Measurements from ENCODE around the gene GRAMD2B. TPM values are rescaled to one million over a fixed set of nuclear protein-coding genes. Genes with fewer than 3 reads are reported as not detected.
"Not testable (repeated sequence)": the region's sequence is repeated elsewhere in the genome, so short reads cannot be mapped to it uniquely, and the experiment has no call there.

Gene GRAMD2B
- total RNA-seq, 1 experiment from 2014 or later: 38.3 TPM

DNA sequence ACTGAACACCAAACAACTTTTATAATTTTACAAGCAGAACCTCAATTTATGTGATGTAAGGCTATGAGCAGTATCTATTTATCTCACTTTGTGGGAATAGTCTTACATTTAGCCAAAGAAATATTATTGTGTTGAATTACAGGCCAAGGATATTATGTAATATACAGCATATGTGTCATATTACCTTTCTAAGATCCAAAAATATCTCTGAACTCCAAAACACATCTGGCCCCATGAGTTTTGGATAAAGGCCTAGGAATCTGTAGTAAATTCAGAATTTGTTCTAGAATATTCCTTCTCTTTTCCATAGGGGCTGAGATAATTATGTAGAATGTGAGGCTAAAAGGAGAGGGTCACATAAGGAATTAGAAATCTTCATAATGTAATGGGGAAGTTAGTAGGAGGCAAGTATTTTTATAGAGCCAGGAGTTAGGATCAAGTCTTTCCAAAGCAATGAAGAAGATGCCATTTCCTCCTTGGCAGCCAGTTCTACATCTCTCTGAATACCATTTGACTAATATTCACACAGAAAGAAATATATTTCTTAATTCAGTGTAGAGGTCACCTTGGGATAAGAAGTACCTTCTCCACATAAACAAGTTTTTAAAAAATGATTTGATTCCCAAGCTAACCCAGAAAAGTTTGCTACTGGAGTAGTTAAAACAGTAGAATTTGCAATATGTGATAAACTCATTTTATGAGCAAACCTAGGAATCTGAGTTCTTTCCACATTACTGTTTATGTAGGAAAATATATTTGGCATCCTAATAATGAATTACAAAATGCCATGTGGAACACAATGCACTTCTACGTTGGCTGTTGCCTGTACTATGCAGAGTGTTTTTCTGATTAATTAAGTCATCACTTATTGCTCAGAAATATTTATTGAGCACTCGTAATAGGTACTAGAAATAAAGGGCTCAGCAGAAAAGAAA is 20.3 kb upstream of the GRAMD2B start:
- in situ Hi-C loops (cut with HindIII; ENCODE audit: low pct_unique_long_range_greater_than_20kb, low sequenced_read_pairs): no loop called here
- no peak for DNase-seq (ENCODE audit: low read depth)

DNA sequence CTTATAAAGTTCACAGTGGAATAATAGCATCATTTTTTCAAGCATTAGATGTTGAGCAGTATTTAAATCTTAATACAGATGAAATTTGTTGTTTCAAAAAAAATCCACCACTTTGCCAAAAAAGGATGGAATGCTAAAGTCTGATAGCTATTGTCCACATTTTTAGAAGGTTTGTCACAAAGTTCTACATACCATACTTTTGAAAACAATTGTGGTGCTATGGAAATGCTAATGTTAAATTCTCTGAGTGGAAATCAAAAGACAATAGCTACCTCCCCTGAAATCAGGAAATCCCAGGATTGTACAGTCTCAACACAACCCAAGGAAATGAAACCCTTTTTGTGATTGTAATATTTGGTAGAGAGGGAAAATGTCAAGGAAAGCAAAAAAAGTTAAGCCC is 19.3 kb upstream of the GRAMD2B start:
- no peak for DNase-seq (ENCODE audit: low read depth)
- in situ Hi-C loops (cut with HindIII; ENCODE audit: low pct_unique_long_range_greater_than_20kb, low sequenced_read_pairs): no loop called here

- no peak for DNase-seq (ENCODE audit: low read depth)
- in situ Hi-C loops (cut with HindIII; ENCODE audit: low pct_unique_long_range_greater_than_20kb, low sequenced_read_pairs): no loop called here
These were observed 12.6 kb upstream of the GRAMD2B start for GRCh38 chr5:126410623-126411022.

GRCh38 chr5:126413856-126414255 is 9.4 kb upstream of the GRAMD2B start:
- in situ Hi-C loops (cut with HindIII; ENCODE audit: low pct_unique_long_range_greater_than_20kb, low sequenced_read_pairs): no loop called here
- DNase-seq (ENCODE audit: low read depth): no peak

DNA sequence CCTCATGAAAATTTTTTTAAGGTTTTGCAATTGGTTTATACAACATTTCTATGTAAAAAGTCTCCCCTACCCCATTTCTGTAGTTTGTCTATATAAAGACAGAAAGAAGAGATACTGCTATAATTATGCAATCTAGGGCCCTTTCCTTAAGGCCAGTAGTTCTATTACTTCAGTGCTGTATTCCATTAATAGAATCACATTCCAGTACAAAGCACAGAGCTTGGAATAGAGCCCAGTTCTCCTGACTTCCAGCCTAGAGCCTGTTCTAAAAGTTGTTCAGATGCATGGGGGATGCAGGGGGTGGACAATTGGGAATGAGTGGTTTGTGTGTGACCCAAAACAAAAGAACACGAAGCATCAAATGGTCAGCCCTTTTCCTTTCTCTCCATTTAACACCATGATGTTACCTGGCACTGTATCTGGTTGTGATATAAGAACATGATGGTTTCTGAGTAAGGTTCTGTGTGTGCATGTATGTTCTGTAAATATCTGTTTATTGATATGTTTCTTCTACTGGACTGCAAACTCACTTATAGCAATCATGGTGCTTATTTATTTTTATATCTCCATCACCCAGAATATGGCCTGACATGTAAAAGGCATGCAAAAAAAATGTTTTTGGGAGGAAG is 8.2 kb upstream of the GRAMD2B start:
- in situ Hi-C loops (cut with HindIII; ENCODE audit: low pct_unique_long_range_greater_than_20kb, low sequenced_read_pairs): no loop called here
- no peak for DNase-seq (ENCODE audit: low read depth)

GRCh38 chr5:126415789-126416188 is 7.4 kb upstream of the GRAMD2B start:
- in situ Hi-C loops (cut with HindIII; ENCODE audit: low pct_unique_long_range_greater_than_20kb, low sequenced_read_pairs): no loop called here
- DNase-seq (ENCODE audit: low read depth): no peak

DNA sequence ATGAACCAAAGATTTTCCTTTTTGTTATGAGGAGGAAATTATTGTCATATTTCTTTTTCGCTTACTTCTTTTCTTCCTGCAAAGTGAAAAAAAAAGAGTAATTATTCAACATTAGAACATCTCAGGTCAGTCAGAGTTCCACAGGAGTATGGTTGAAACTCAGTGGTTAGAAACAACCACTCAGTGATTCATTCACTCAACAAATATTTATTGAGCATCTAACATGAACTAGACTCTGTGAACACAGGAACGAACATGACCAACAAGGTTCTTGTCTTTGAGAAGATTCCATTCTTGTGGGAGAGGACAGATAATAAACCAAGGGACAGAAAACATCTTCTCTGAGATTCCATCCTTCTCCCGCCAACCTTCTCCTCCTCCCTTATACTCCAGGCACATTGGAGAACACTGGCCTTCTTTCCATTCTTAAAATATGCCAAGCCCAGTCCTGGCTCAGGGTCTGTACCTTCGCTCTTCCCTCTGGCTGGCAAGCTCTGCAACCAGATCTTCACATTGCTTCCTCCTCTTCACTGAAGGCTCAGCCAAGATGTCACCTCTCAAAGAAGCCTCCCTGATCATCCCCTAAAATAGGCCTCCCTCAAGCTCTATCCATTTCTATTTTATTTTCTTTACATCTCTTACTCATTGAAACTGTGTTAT is 6.8 kb upstream of the GRAMD2B start:
- no peak for DNase-seq (ENCODE audit: low read depth)
- in situ Hi-C loops (cut with HindIII; ENCODE audit: low pct_unique_long_range_greater_than_20kb, low sequenced_read_pairs): no loop called here

DNA sequence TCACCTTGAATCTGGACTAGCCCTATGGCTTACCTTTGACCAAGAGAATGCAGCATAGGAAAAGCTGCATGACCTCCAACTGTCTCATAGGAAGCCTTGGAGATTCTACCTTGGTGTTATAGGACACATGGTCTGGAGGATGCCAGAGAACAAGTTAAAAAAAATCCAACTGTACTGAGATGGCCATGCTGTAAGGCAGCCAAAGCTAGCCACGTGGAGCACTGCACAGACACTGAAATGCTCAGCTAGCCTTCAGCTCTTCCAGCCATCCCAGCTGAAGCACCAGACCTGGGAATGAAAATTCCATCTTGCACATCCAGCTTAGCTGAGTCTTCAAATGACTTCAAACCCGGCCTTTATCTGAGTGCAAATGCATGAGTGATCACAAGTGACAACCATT is 6.0 kb upstream of the GRAMD2B start:
- DNase-seq (ENCODE audit: low read depth): no peak
- in situ Hi-C loops (cut with HindIII; ENCODE audit: low pct_unique_long_range_greater_than_20kb, low sequenced_read_pairs): no loop called here

- in situ Hi-C loops (cut with HindIII; ENCODE audit: low pct_unique_long_range_greater_than_20kb, low sequenced_read_pairs): no loop called here
- no peak for DNase-seq (ENCODE audit: low read depth)
These were observed 4.1 kb upstream of the GRAMD2B start for GRCh38 chr5:126419102-126419501.

- in situ Hi-C loops (cut with HindIII; ENCODE audit: low pct_unique_long_range_greater_than_20kb, low sequenced_read_pairs): no loop called here
These were observed 5.2 kb downstream of the GRAMD2B start for GRCh38 chr5:126428421-126428820.

DNA sequence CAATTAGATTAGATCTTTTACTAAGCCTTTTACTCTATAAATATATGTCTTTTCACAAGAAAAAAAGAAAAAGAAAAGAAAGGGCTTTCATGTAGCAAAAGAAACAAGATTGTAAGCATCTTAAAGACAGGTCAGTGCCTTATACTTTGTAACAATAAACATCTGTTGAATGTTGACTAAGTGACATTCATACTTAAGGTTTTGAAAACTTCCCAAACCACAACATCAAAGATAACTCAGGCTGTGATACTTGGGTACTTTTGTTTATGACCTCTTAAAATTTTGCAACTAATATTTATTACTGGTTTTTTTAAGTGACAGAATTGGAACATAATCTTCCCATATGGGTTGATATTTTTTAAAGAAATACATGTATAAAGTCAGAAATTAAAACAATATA is 7.4 kb downstream of the GRAMD2B start:
- DNase-seq (ENCODE audit: low read depth): no peak
- in situ Hi-C loops (cut with HindIII; ENCODE audit: low pct_unique_long_range_greater_than_20kb, low sequenced_read_pairs): no loop called here

More at GRCh38 chr5:126428421-126428820, 5.2 kb downstream of the GRAMD2B start:
- DNase-seq (ENCODE audit: low read depth): no peak

DNA sequence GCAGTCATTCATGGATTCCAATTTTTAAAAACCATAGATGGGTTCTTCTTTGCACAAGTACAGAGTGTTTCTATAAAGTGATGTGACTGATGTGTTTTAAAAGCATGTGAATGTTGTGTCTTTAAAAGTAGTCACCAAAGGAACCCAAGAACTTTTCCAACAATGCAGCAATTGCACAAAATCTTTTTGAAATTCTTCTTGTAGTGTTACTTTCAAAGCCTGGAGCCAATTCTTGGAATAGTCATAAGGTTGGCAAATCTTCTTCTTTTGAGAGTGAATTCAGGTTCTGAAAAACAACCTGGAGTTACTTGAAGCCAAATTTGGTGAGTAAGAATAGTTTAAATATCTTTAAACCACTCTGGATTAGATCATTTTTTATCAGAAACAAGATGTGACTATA is 10.5 kb downstream of the GRAMD2B start:
- in situ Hi-C loops (cut with HindIII; ENCODE audit: low pct_unique_long_range_greater_than_20kb, low sequenced_read_pairs): no loop called here

DNA sequence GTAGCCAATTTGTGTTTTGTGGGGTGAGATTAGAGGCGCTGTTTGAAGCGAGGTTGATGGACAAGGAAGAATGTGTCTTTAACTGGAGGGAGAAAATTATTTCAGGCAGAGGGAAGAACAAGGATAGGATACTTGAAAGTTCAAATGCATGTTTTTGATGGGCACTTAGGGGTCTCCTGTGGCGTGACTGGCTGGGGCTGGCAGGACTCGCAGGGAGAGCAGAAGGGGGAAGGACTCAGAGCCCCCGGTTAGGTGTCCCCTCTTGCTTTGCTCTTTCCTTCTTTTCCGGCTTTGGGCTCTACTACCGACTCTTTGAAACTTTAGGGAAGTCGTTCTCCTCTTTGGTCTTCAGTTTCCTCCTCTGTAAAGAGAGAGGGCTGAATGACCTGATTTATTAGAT is 12.1 kb downstream of the GRAMD2B start:
- no peak for DNase-seq (ENCODE audit: low read depth)
- in situ Hi-C loops (cut with HindIII; ENCODE audit: low pct_unique_long_range_greater_than_20kb, low sequenced_read_pairs): no loop called here

More for the DNA sequence above, 10.5 kb downstream of the GRAMD2B start:
- no peak for DNase-seq (ENCODE audit: low read depth)

GRCh38 chr5:126435714-126436113 is 12.5 kb downstream of the GRAMD2B start:
- DNase-seq (ENCODE audit: low read depth): no peak
- in situ Hi-C loops (cut with HindIII; ENCODE audit: low pct_unique_long_range_greater_than_20kb, low sequenced_read_pairs): no loop called here

- in situ Hi-C loops (cut with HindIII; ENCODE audit: low pct_unique_long_range_greater_than_20kb, low sequenced_read_pairs): no loop called here
These were observed 14.5 kb downstream of the GRAMD2B start for GRCh38 chr5:126437721-126438120.

DNA sequence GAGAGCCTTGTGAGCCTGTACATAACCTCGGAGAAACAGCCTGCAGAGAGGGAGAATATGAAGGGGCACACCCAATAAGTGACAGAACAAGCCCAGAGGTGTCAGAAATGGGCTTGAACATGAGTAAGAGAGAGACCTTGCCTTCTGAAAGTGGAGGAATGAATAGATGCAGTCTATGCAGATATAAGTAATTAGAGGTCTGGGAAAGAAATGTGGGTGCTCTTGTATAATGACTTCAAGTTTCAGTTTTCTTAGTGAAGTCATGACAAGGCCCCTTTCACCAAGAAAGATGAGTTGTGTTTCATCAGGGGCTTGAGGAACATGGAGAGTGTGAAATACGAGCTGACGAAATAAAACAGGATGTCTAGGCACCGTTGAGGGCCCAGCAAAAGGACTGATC is 15.1 kb downstream of the GRAMD2B start:
- DNase-seq (ENCODE audit: low read depth): no peak
- in situ Hi-C loops (cut with HindIII; ENCODE audit: low pct_unique_long_range_greater_than_20kb, low sequenced_read_pairs): no loop called here

More at GRCh38 chr5:126437721-126438120, 14.5 kb downstream of the GRAMD2B start:
- no peak for DNase-seq (ENCODE audit: low read depth)

GRCh38 chr5:126438868-126439267 is 15.7 kb downstream of the GRAMD2B start:
- DNase-seq (ENCODE audit: low read depth): no peak
- in situ Hi-C loops (cut with HindIII; ENCODE audit: low pct_unique_long_range_greater_than_20kb, low sequenced_read_pairs): no loop called here

DNA sequence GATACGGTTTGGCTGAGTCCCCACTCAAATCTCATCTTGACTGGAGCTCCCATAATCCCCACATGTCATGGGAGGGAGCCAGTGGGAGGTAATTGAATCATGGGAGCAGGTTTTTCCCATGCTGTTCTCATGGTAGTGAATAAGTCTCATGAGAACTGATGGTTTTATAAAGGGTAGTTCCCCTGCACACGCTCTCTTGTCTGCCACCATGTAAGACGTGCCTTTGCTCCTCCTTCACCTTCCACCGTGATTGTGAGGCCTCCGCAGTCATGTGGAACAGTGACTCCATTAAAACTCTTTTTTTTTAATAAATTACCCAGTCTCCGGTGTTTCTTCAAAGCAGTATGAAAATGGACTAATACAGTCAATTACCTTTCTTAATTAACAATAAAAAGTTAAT is 16.5 kb downstream of the GRAMD2B start:
- DNase-seq (ENCODE audit: low read depth); in situ Hi-C loops (cut with HindIII; ENCODE audit: low pct_unique_long_range_greater_than_20kb, low sequenced_read_pairs): not testable (repeated sequence)

GRCh38 chr5:126441230-126441629 is 18.0 kb downstream of the GRAMD2B start:
- in situ Hi-C loops (cut with HindIII; ENCODE audit: low pct_unique_long_range_greater_than_20kb, low sequenced_read_pairs): no loop called here
- DNase-seq (ENCODE audit: low read depth): no peak
